Measurements from ENCODE around the gene MAPK8.

DNA sequence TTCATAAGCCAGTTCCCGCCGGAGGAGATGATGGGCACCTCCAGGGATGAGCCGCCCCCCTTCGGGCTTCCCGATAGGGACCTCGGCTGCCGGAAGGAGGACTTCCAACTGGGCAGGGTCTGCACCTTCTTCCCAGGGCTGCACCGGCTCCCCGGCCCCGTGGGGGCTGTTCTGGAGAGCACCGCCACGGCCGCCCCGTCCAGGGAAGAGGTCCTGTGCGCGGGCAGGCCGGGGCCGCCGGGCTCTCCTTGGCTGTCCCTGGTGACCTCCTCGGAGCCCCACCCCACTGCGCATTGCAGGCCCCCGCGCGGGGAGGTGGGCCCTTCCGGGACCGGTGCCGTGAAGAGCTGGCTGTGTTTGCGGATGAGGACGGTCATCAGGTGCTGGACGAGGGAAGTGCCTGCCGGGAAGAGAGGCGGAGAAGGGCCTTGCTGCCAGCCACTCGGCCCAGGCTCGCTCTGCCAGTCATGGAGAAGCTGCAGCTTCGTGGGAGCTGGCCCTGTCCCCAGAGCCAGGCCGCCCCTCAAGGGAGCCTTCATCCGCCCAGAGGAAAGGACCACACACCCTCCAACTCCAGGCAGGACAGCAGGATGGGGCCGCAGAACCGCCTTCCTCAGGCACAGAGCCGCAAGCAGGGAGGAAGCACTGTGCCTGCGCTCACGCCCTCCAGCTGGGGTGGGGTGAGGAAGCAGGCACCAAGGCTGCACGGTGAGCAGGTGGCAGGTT, 144.4 kb downstream of the MAPK8 start:
- TF ChIP-seq ZNF629 (tag by site-specific recombination; IDR thresholded peaks at IDR 0.05) (no peak), YY1 (tag by site-specific recombination; IDR thresholded peaks at IDR 0.05) (no peak), CTCF (tag by site-specific recombination; IDR thresholded peaks at IDR 0.05) (no peak), ZNF10 (tag by site-specific recombination; IDR thresholded peaks at IDR 0.05) (no peak), ZNF501 (tag by site-specific recombination; IDR thresholded peaks at IDR 0.05) (no peak), ZNF747 (tag by site-specific recombination; IDR thresholded peaks at IDR 0.05) (no peak), OVOL3 (tag by site-specific recombination; IDR thresholded peaks at IDR 0.05) (no peak), ZBTB44 (tag by site-specific recombination; IDR thresholded peaks at IDR 0.05) (no peak)
- TF ChIP-seq, protein P1, sequence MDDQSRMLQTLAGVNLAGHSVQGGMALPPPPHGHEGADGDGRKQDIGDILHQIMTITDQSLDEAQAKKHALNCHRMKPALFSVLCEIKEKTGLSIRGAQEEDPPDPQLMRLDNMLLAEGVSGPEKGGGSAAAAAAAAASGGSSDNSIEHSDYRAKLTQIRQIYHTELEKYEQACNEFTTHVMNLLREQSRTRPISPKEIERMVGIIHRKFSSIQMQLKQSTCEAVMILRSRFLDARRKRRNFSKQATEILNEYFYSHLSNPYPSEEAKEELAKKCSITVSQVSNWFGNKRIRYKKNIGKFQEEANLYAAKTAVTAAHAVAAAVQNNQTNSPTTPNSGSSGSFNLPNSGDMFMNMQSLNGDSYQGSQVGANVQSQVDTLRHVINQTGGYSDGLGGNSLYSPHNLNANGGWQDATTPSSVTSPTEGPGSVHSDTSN (CRISPR knock-in tag; IDR thresholded peaks at IDR 0.05), result no peak

Measured in HEK293 (cell line).